NCI-H1436 (cell line): ENCODE data around the gene IKZF4.
"Not testable (repeated sequence)": the region's sequence is repeated elsewhere in the genome, so short reads cannot be mapped to it uniquely, and the experiment has no call there.

Experiments
- DNase-seq: peaks from one replicate; lab custom pipeline; 2025; lab: John Stamatoyannopoulos, UW

The IKZF4 gene

DNA sequence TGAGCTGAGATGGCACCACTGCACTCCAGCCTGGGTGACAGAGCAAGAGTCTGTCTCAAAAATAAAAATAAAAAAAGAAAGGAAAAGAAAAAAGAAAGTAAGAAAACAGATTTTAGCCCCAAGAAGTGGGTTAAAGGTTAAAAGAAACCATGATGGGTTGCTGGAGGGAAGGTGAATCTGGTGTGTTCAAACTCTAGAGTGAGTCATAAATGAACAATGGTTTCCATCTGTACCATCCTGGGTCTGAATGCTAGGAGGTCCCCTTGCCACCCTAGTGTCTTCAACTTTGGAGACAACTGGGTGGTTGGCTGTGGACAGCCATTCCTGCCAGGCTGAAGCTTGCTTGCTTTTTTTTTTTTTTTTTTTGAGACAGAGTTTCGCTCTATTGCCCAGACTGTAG is 19.3 kb downstream of the IKZF4 start:
- no peak for DNase-seq

DNA sequence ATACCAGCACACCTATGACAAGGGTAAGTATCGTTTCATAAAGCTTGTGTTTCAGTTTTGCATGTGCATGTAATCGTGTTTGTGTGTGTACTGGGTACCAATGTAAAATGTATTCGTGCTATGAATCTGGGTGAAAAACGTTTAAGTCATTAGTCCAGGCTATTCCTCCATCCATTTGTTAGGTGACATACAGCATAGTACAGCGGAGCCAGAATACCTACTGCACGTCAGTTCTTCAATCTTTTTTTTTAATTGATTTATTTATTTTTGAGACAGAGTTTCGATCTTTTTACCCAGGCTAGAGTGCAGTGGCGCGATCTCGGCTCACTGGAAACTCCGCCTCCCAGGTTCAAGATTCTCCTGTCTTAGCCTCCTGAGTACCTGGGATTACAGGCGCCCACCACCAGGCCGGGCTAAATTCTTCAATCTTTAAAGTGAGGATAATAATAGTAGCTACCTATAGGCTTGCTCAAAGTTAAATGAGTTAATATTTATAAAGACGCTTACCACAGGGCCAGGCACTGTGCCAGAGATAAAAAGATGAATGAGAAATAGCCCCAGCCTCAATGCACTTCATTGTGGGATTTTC is 20.2 kb downstream of the IKZF4 start:
- DNase-seq, result no peak

DNA sequence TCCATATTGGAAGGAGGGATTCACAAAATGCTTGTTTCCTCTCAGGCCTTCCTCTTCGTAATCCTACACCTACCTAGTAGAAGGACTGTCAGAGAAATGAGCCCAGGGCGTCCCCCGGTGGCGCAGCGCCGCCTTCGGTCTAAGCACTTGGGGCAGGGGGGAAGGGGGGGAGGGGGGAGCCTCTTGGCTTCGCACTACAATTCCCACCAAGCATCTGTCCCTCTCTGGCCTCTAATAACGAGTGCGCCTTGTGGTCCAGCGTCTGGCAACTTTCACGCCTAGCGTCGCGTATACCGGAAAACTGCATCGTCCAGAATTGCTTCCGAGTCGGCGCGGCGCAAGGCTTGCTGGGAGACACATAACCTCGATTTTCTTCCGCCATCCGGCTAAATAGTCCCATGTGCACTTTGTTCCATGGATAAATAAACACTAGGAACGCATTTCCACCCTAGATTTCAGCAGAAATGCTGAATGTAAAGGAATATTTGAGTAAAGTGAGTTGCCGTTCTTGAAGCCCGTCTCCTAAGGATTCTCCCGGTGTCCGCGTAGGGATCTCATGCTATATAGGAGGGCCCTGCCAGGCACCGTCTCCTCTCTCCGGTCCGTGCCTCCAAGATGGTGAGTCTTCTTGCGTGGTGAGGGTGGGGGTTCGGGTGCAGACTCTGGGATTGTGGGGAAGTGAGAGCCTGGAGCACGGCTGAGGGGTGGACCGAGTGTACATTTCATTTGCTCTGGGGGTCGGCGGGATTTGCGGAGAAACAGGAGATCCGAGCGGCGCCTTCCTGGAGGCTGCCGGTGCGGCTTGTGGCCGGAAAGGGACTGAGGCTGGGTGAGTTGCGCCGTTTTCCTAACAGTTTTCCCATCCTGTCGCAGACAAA is 20.9 kb downstream of the IKZF4 start, which contains the start of gene RPS26:
Gene RPS26, plus strand, starts transcription at position 367 of the 878 bp plus-strand sequence. Its CDS starts 249 bp downstream, at position 616.
- peak; percentile 98 for DNase-seq

DNA sequence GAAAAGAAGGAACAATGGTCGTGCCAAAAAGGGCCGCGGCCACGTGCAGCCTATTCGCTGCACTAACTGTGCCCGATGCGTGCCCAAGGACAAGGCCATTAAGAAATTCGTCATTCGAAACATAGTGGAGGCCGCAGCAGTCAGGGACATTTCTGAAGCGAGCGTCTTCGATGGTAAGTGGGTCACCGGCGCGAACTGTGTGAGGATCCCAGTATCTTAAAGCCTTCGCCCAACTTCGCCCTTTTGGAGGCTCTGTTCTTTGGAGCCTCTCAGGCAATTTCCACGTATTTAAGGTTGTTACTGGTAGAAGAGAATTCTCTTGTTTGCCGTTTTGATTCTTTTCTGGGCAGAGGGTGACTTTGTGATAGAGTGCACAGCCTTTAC is 21.6 kb downstream of the IKZF4 start:
- DNase-seq, result not testable (repeated sequence)

DNA sequence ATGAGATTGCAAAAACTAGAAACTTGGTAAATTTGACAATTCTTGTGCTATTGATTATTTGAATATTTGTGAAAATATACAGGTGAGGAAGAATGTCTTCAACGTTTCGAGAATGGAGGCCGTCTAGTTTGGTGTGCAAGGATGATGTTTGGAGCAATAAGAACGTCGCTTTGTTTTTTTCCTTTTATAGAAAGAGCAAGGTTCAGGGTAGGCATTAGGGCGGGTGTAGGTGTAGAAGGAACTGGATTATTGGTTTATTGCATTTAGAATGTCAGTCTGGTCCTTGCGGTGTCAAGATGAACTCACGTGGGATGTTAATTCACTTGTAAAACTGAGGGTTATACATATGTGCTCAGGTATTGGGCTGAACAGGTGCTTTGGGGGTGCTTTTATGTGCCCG is 22.0 kb downstream of the IKZF4 start:
- DNase-seq, result no peak

DNA sequence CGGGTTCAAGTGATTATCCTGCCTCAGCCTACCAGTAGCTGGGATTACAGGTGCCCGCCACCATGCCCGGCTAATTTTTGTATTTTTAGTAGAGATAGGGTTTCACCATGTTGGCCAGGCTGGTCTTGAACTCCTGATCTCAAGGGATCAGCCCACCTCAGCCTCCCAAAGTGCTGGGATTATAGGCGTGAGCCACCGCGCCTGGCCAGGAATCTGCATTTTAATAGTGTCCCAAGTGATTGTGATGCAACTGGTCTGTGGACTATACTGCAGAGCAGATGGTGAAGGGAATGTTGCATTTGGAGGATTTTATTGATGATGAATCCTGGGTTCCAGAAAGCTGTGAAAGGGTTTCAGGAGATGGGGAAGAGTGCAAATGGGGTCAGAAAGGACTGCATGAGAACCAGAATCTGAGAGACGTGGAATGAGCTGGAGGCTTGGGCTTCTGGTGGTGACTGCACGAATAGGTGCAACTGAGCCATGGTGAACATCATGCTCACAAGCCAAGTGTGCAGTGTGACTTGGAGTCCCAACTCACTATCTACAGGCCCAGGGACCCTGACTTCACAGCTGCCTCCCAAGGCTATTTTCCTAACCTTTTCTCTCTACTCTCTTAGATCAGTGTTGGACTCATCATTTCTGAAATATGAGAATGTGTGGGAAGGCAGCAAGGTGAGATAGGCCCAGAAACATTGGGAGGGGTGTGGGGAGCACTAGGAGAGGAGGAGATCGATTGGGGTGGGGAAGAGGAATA is 25.4 kb downstream of the IKZF4 start:
- DNase-seq, result no peak

DNA sequence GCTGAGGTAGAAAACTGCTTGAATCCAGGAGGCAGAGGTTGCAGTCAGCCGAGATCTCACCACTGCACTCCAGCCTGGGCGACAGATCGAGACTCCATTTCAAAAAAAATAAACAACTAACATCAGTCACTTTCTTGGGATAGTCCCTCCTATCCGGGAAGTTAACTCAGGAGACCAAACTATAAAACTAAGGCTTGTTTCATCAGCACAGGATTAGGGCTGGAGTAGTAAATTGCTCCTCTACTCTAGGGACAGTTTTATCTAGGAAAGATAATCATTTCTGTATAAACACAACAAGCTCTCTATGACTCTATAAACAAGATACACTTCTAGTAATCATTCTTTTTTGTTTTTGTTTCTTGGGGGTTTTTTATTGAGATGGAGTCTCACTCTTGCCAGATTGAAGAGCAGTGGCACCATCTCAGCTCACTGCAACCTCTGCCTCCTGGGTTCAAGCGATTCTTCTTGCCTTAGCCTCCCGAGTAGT is 32.6 kb downstream of the IKZF4 start:
- no peak for DNase-seq

DNA sequence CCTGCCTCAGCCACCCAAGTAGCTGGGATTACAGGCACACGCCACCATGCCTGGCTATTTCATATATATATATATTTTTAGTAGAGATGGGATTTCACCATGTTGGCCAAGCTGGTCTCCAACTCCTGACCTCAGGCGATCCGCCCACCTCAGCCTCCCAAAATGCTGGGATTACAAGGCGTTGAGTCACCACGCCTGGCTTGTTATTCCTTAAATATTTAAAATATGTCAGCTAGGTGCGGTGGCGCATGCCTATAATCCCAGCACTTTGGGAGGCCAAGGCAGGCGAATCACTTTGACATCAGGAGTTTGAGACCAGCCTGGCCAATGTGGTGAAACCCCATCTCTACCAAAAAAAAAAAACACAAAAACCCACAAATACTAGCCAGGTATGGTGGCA is 39.1 kb downstream of the IKZF4 start:
- DNase-seq, result not testable (repeated sequence)

DNA sequence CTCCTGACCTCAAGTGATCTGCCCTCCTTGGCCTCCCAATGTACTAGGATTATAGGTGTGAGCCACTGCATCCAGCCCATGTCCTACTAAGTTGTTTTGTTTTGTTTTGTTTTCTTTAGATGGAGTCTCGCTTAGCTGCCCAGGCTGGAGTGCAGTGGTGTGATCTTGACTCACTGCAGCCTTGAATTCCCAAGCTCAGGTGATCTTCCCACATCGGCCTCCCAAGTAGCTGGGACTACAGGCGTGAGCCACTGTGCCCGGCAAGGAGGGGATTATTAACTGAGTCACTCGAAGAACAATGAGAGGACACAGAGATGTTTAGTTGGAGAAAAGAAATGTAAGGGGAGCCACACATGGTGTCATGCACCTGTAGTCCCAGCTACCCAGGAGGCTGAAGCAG is 41.1 kb downstream of the IKZF4 start:
- no peak for DNase-seq

DNA sequence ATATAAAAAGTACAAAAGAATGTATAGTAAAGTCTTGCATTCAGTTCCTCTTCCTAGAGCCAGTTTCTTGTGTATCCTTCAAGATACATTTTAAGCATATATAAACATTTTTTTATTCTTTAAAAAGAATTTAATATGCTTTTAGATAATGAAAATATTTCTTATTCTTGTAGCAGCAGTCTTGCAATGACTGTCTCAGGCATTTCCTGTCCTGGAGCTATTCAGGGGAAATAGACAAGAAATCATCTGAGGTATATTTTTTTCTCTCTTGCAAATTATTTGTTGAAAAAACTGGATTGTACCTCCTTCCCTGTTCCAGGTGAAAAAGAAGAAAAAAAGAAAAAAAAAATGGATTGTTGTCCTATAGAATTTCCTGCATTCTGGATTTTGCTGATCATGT is 42.2 kb downstream of the IKZF4 start:
- DNase-seq, result no peak

DNA sequence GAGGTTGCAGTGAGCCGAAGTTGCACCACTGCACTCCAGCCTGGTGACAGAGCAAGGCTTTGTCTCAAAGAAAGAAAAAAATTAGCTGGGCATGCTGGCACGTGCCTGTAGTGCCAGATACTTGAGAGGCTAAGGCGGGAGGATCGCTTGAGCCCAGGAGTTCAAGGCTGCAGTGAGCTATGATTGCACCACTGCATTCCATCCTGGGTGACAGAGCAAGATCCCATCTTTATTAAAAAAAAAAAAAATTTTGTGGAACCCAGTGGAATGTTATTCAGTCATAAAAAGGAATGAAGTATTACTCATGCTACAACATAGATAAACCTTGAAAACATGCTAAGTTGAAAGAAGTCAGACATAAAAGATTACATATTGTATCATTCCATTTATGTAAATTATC is 50.8 kb downstream of the IKZF4 start:
- no peak for DNase-seq

DNA sequence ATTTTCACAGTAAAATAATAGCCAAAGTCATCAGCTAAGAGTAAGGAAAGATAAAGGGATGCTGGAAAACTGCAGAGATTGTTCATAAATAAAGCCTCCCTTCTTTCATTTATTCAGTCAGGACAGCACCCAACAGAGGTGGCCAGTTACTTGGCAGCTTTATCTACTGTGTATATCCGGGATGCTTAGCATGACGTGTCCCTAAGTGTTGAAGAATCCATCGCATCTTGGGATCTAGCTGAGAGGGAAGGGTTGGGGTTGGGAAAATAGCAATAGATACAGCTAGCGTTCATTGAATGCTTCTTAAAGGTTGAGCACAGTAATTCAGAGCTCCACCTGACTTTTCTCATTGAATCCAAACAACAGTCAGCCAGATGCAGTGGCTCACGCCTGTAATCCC is 53.6 kb downstream of the IKZF4 start:
- DNase-seq, result no peak

DNA sequence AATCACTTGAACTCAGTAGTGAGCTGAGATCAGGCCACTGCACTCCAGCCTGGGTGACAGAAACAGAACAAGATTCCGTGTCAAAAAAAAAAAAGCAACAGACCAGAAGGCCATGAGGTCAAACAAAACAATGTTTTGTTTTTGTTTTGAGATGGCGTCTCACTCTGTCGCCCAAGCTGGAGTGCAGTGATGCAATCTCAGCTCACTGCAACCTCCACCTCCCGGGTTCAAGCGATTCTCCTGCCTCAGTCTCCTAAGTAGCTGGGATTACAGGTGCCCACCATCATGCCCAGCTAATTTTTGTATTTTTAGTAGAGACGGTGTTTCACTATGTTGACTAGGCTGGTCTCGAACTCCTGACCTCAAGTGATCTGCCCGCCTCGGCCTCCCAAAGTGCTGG is 57.1 kb downstream of the IKZF4 start:
- DNase-seq, result not testable (repeated sequence)

DNA sequence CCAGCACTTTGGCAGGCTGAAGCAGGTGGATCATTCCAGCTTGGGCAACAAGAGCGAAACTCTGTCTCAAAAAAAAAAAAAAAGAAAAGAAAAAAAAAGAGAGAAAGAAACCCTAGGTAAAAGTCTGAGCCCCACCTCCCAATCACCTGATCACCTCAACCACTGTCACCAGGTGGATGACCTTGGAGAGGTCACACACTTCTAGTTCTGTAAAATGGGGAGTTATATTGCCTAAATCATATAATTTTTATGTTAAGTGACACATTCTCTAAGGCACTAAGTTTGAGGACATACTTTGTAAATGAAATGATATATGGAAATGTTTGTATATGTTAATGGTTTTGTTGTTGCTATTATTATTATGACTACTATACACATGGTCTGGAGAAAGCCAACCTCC is 57.6 kb downstream of the IKZF4 start:
- DNase-seq, result no peak

DNA sequence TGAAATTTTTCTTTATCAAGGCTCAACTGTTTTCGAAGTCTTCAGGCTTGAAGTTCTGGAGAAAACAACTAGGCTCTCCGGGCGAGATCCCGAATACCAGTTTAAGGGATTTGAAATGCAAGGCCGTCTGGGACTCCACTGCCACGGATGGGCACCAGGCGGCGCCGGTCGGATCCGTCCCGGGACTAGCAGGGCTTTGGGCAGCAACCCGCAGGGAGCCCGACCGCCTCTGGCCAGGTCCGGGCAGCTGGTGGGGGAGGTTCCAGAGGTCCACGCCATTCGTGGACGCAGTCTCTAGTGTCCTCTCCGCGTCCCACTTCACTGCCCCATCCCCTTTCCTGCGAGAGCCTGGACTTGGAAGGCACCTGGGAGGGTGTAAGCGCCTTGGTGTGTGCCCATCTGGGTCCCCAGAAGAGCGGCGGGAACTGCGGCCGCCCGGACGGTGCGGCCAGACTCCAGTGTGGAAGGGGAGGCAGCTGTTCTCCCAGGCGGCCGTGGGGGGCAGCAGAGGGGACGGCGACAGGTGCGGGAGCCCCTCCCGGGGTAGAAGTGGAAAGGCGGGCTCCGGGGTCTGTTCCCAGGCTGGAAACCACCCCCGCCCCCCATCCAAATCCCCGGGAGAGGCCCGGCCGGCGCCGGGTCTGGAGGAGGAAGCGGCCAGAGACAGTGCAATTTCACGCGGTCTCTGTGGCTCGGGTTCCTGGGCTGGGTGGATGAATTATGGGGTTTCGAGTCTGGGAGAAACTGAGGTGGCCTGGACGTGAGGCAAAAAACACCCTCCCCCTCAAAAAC is 58.3 kb downstream of the IKZF4 start:
- peak; percentile 31 for DNase-seq

DNA sequence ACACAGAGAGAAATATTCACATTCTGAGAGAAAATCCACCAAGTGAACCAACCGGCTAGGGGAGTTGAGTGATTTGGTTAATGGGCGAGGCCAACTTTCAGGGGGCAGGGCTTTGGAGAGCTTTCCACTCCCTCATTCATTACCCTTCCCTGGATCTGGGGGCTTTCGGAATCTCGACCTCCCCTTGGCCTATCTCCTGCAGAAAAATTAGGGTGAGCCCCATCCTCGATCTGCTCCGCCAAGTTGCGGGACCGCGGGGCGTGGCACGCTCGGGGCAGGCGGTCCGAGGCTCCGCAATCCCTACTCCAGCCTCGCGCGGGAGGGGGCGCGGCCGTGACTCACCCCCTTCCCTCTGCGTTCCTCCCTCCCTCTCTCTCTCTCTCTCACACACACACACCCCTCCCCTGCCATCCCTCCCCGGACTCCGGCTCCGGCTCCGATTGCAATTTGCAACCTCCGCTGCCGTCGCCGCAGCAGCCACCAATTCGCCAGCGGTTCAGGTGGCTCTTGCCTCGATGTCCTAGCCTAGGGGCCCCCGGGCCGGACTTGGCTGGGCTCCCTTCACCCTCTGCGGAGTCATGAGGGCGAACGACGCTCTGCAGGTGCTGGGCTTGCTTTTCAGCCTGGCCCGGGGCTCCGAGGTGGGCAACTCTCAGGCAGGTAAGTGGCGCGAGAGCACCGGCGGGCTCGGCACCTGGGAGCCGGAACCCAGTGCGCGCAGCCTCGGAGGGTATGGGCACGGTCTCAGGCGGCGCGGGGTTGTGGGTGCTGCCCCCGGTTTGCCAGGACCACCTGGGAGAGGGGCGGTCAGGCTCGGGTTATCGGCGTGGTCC is 59.1 kb downstream of the IKZF4 start, which contains the start of gene ERBB3:
Gene ERBB3, plus strand, starts transcription at position 443 of the 833 bp plus-strand sequence. Its CDS starts 136 bp downstream, at position 579.
- peak; percentile 60 for DNase-seq

DNA sequence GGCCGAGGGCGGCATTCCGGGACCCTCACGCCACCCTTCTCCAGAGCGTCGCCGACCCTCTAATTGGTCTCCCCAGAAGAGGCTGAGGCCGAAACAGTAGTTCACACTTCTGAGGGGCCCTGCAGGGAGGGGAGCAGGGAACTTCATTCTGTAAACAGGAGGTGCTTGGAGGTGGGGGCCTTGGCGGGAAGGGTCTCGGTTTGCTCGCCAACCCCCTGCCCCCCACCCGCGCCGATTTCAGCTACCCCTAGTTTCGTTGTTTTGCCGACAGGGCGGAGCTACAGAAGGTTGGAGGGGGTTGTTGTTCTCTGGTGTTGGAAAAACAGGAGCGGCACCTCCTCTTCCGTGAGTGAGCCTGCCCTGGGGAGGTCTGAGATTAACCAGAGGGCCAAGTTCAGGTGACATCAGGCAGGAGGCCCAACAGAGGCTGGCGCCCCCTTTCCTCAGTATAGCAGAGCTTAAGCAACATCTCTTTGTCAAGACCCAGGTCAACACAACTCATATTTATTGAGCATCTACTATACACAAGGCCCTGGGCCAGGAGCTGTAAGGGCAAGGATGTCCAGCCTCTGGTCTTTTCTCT is 59.8 kb downstream of the IKZF4 start:
- no peak for DNase-seq

DNA sequence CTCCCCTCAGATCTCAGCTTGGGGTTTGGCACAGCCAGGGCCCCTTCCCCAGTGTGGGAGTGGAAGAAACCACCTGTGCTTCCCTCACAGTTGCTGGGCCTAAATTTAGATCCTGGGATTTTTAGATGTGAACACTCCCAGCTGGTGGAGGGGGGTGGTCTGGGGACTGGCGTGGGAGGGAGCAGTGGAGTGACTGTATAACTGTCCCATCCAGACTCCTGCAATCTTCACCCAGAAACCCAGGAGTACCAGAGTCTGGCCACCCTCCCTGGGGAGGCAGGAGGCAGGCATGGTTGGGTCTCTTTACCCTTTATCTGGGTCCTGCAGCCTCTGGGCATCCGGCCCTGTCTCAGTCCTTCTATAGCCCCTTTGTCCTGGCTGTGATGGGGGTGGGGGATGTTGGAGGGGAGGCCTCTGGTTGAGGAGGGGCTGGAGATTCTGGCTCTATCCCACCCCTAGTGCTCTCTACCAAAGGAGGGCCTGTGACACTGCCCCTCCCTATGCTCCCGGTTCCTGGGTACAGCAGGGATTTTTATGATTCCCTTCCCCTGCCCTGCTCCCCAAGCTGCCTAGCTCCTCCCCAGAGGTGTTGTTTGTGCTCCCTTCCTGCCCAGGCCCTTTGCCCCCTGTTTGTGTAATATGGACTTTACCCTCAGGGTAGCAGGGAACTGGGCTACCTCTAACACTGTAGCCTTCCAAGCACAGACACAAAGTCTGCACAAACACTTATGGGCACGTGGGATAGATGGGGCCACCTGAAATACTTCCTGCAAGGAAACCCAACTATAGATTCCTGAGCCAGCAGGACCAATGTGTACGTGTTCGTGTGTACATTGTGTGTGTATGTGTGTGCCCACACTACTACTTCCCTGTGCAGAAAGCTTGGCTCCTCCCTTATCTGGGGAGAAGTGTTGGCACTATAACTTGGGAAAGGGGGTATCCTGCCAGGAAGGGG is 60.8 kb downstream of the IKZF4 start:
- no peak for DNase-seq

DNA sequence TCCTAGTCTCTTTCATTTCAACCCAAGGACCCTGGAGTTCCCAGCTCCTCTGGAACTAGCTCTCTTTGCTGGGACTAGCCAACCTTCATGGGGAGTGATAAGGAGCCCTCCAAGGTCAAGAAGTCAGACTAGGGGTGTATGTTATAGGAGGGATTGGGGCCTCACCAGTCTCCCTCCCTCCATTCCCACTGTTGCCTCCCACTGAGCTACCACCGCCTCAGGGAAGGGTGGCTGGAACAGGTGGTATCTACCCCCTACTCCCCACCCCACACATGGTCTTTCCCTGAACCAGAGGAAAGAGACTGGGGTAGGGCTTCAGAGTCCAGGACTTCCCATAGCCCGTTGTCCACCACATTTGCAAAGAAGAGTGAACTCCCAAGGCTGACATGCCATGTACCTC is 61.5 kb downstream of the IKZF4 start:
- DNase-seq, result no peak
